Measurements from ENCODE around the gene DELE1.
A peak's percentile ranks its signal among the peaks of the same experiment; 100 is the strongest.

DNA sequence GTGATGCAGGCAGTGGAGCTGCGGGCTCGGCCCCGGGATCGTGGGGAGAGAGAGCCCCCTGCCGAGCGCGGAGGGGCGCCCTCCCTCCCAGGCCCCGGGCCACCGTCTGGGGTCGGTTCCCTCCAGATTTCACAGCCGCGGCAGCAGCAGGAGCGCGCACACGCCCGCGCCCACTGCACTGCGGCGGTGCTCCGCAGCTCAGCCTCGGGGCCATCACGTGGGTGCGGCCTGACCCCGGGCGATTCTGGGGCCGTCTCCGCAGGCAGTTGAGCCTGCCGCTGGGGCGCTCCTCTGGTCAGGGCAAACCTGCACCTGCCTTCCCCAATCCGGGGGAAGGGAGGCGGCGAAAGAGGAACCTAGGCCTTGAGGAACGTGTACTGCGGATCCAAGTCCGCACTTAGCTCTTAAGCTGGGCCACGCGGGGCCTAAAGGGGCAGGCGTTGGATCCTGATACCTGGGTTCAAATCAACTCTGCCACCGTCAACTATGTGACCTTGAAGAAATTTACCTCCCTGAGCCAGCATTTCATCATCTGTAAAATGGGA, 9.4 kb upstream of the DELE1 start:
- TF ChIP-seq, protein P1, sequence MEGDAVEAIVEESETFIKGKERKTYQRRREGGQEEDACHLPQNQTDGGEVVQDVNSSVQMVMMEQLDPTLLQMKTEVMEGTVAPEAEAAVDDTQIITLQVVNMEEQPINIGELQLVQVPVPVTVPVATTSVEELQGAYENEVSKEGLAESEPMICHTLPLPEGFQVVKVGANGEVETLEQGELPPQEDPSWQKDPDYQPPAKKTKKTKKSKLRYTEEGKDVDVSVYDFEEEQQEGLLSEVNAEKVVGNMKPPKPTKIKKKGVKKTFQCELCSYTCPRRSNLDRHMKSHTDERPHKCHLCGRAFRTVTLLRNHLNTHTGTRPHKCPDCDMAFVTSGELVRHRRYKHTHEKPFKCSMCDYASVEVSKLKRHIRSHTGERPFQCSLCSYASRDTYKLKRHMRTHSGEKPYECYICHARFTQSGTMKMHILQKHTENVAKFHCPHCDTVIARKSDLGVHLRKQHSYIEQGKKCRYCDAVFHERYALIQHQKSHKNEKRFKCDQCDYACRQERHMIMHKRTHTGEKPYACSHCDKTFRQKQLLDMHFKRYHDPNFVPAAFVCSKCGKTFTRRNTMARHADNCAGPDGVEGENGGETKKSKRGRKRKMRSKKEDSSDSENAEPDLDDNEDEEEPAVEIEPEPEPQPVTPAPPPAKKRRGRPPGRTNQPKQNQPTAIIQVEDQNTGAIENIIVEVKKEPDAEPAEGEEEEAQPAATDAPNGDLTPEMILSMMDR (IDR thresholded peaks at IDR 0.05; ENCODE audit: poor library complexity, severe bottlenecking) = peak; percentile 53
- TF ChIP-seq POLR2AphosphoS5 (IDR thresholded peaks at IDR 0.05) (no peak), MXI1 (conservative IDR thresholded peaks at IDR 0.05; ENCODE audit: poor library complexity, severe bottlenecking) (no peak), RAD21 (conservative IDR thresholded peaks at IDR 0.05) (peak; percentile 62), EP300 (conservative IDR thresholded peaks at IDR 0.05; ENCODE audit: poor library complexity, severe bottlenecking) (no peak), TAF1 (IDR thresholded peaks at IDR 0.05; ENCODE audit: low read depth) (no peak), EZH2 (IDR thresholded peaks at IDR 0.05; ENCODE audit: borderline replicate concordance, insufficient read depth, low read length, poor library complexity, severe bottlenecking) (no peak)
- TF ChIP-seq, protein P2, sequence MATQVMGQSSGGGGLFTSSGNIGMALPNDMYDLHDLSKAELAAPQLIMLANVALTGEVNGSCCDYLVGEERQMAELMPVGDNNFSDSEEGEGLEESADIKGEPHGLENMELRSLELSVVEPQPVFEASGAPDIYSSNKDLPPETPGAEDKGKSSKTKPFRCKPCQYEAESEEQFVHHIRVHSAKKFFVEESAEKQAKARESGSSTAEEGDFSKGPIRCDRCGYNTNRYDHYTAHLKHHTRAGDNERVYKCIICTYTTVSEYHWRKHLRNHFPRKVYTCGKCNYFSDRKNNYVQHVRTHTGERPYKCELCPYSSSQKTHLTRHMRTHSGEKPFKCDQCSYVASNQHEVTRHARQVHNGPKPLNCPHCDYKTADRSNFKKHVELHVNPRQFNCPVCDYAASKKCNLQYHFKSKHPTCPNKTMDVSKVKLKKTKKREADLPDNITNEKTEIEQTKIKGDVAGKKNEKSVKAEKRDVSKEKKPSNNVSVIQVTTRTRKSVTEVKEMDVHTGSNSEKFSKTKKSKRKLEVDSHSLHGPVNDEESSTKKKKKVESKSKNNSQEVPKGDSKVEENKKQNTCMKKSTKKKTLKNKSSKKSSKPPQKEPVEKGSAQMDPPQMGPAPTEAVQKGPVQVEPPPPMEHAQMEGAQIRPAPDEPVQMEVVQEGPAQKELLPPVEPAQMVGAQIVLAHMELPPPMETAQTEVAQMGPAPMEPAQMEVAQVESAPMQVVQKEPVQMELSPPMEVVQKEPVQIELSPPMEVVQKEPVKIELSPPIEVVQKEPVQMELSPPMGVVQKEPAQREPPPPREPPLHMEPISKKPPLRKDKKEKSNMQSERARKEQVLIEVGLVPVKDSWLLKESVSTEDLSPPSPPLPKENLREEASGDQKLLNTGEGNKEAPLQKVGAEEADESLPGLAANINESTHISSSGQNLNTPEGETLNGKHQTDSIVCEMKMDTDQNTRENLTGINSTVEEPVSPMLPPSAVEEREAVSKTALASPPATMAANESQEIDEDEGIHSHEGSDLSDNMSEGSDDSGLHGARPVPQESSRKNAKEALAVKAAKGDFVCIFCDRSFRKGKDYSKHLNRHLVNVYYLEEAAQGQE (IDR thresholded peaks at IDR 0.05; ENCODE audit: borderline replicate concordance) = no peak

Measured in neural cell (in vitro differentiated cells).